HCT116 (cell line): ENCODE data around the gene FXYD2. TPM values are rescaled to one million over a fixed set of nuclear protein-coding genes. Genes with fewer than 3 reads are reported as not detected.

Source experiments
- ATAC-seq: fragments of 200-7000 bp; cut with Tn5 transposase; 2 replicates; pipeline ENCODE4 v1.9.1; 2020; ENCODE audit warnings: mild to moderate bottlenecking, moderate library complexity
- BruUV-seq: library from RNA; stranded (reverse); fragments of 400-500 nt; replicated peaks from 2 replicates; lab custom pipeline; 2021; lab: Mats Ljungman, UMichigan
- CTCF ChIA-PET: fragments of 300-600 bp; sonication (Branson Sonifier 250); formaldehyde crosslinking; loops from one replicate; lab custom pipeline; 2021; ENCODE audit warnings: antibody characterized with exemption; lab: Charles Lee
- POLR2A ChIA-PET: fragments of 300-600, 350-600 bp; sonication (Branson Sonifier 250); formaldehyde crosslinking; loops from one replicate; lab custom pipeline; 2021; ENCODE audit warnings: antibody characterized with exemption; lab: Charles Lee
- RAD21 ChIA-PET, 2 experiments: fragments of 300-600 bp; sonication (Branson Sonifier 250); formaldehyde crosslinking; loops; one replicate each; lab custom pipeline; 2023; ENCODE audit warnings: low total read pairs in 2 of 2; ENCODE audit not compliant: uncharacterized antibody in 2 of 2, unreplicated experiment in 2 of 2, low non-redundant PET in 1 of 2; lab: Charles Lee
- DNase-seq: peaks from one replicate; pipeline ENCODE4 v3.0.0-alpha.2; 2010; ENCODE audit warnings: low read depth, low spot score
- H2AFZ ChIP-seq: fragments of 200-600 bp; shearing (Covaris generic), sonication (generic); 2 replicates; pipeline ENCODE4 v1.6.1; 2017; ENCODE audit warnings: low read depth, mixed run types, mixed read lengths, antibody characterized with exemption, low read length; ENCODE audit not compliant: poor library complexity, severe bottlenecking
- H3K27ac ChIP-seq: 2 replicates; pipeline ENCODE4 v1.5.1; 2012; ENCODE audit warnings: low read depth, low read length
- H3K27me3 ChIP-seq: fragments of 200-600 bp; sonication (generic); 2 replicates; pipeline ENCODE4 v1.6.1; 2016; ENCODE audit warnings: mixed run types, low read length, mixed read lengths; ENCODE audit not compliant: insufficient read depth
- H3K36me3 ChIP-seq, 2 experiments: fragments of 200-500 bp in 1 of 2; fragments of 200-600 bp in 1 of 2; sonication (Bioruptor generic) in 1 of 2; sonication (generic) in 1 of 2; 2 replicates each; pipeline versions ENCODE4 v1.5.1 to v1.6.1; 2014 to 2016; ENCODE audit warnings: low read length in 2 of 2, inconsistent platforms in 1 of 2, mixed read lengths in 1 of 2, mixed run types in 1 of 2; ENCODE audit not compliant: insufficient read depth in 2 of 2, control insufficient read depth in 1 of 2
- H3K4me1 ChIP-seq, 2 experiments: fragments of 200-600 bp in 1 of 2; sonication (generic) in 1 of 2; 2 replicates each; pipeline versions ENCODE4 v1.5.1 to v1.6.1; 2012 to 2017; ENCODE audit warnings: low read length in 2 of 2, inconsistent platforms in 1 of 2, mild to moderate bottlenecking in 1 of 2, mixed read lengths in 1 of 2, mixed run types in 1 of 2, moderate library complexity in 1 of 2; ENCODE audit not compliant: insufficient read depth in 2 of 2, control insufficient read depth in 1 of 2
- H3K4me2 ChIP-seq: fragments of 200-600 bp; sonication (generic); 2 replicates; pipeline ENCODE4 v1.6.1; 2017; ENCODE audit warnings: mixed run types, low read length, mixed read lengths
- H3K4me3 ChIP-seq, 2 experiments: fragments of 200-600 bp in 1 of 2; sonication (generic) in 1 of 2; replicated peaks in 1 of 2; 2 replicates each; pipeline ENCODE4 v1.5.1; 2011 to 2016; ENCODE audit warnings: low read length in 2 of 2, control low read depth in 1 of 2, low read depth in 1 of 2, mild to moderate bottlenecking in 1 of 2, mixed read lengths in 1 of 2, mixed run types in 1 of 2
- H3K79me2 ChIP-seq: fragments of 200-600 bp; sonication (generic); 2 replicates; pipeline ENCODE4 v1.6.1; 2017; ENCODE audit warnings: mild to moderate bottlenecking, mixed run types, low read length, moderate library complexity, mixed read lengths; ENCODE audit not compliant: insufficient read depth
- H3K9ac ChIP-seq: fragments of 200-600 bp; sonication (generic); 2 replicates; pipeline ENCODE4 v1.6.1; 2016; ENCODE audit warnings: low read length, mixed read lengths
- H3K9me2 ChIP-seq: fragments of 200-600 bp; sonication (generic), shearing (Covaris generic); 2 replicates; pipeline ENCODE4 v1.6.1; 2017; ENCODE audit warnings: mixed run types, mild to moderate bottlenecking, moderate library complexity; ENCODE audit not compliant: insufficient read depth
- H3K9me3 ChIP-seq, 2 experiments: fragments of 200-500 bp in 1 of 2; fragments of 200-600 bp in 1 of 2; sonication (Bioruptor generic) in 1 of 2; sonication (generic) in 1 of 2; 2 replicates each; pipeline ENCODE4 v1.6.1; 2014 to 2017; ENCODE audit warnings: low read length in 2 of 2, mixed read lengths in 2 of 2, inconsistent platforms in 1 of 2, low read depth in 1 of 2, mild to moderate bottlenecking in 1 of 2, mixed run types in 1 of 2, moderate library complexity in 1 of 2; ENCODE audit not compliant: control insufficient read depth in 1 of 2, insufficient read depth in 1 of 2
- H4K20me1 ChIP-seq: fragments of 200-600 bp; sonication (generic), shearing (Covaris generic); 2 replicates; pipeline ENCODE4 v1.6.1; 2017; ENCODE audit warnings: mixed run types, mild to moderate bottlenecking, moderate library complexity; ENCODE audit not compliant: insufficient read depth
- ATF3 ChIP-seq: IDR thresholded peaks from 2 replicates; pipeline ENCODE4 v1.6.1; 2012
- EGR1 ChIP-seq: IDR thresholded peaks from 2 replicates; pipeline ENCODE4 v1.6.1; 2012; ENCODE audit warnings: low read depth
- EZH2 ChIP-seq: fragments of 200-600 bp; sonication (generic); IDR thresholded peaks from 2 replicates; pipeline ENCODE4 v1.6.1; 2017; ENCODE audit warnings: antibody characterized with exemption, mixed run types
- POLR2A ChIP-seq: IDR thresholded peaks from 2 replicates; pipeline ENCODE4 v1.7.0; 2011; ENCODE audit warnings: borderline replicate concordance; ENCODE audit not compliant: insufficient read depth, insufficient read length; ENCODE audit errors: extremely low read depth
- RAD21 ChIP-seq: IDR thresholded peaks from 2 replicates; pipeline ENCODE4 v1.6.1; 2012; ENCODE audit warnings: low read depth, mild to moderate bottlenecking
- REST ChIP-seq: IDR thresholded peaks from 2 replicates; pipeline ENCODE4 v1.6.1; 2012; ENCODE audit warnings: low read depth
- SRF ChIP-seq: IDR thresholded peaks from 2 replicates; pipeline ENCODE4 v1.6.1; 2012; ENCODE audit warnings: low read depth
- YY1 ChIP-seq: IDR thresholded peaks from 2 replicates; pipeline ENCODE4 v1.6.1; 2011; ENCODE audit warnings: low read length, low read depth, moderate library complexity, mild to moderate bottlenecking; ENCODE audit not compliant: insufficient replicate concordance; ENCODE audit errors: extremely low read depth
- ZBTB33 ChIP-seq: IDR thresholded peaks from 2 replicates; pipeline ENCODE4 v1.6.1; 2011; ENCODE audit warnings: mild to moderate bottlenecking, low read length, moderate library complexity; ENCODE audit not compliant: insufficient replicate concordance; ENCODE audit errors: extremely low read depth
- intact Hi-C: fragments of 100-400 bp; cut with micrococcal nuclease; formaldehyde crosslinking; loops from 2 replicates; pipeline ENCODE4 v1.10.0; 2022
- total RNA-seq: library from RNA; stranded (reverse); gene quantifications from one replicate; pipeline ENCODE4 v1.2.1, GENCODE V29; 2021; ENCODE audit not compliant: unreplicated experiment

FXYD2 gene
- total RNA-seq, 1 experiment from 2014 or later = 0.52 TPM

- no peak overlapping the region for H2AFZ ChIP-seq
- no peaks in the 10 kb centered on the region for H3K36me3 ChIP-seq
- ChIA-PET POLR2A (no interaction called here), RAD21 (no interaction called here), CTCF (no interaction called here)
- TF ChIP-seq EZH2 (no peak), SRF (0 out of 2 replicates have a peak, but pooled peaks have one; percentile 8), YY1 (no peak)
- H3K9me3 ChIP-seq = peaks cover 0 to 13% of the 10 kb centered on the region in 2 experiments; a peak in 1 of 4 replicates
- no peaks in the 10 kb centered on the region for H3K9me2 ChIP-seq
- no peak overlapping the region for H3K27ac ChIP-seq
- no peak overlapping the region for H3K4me3 ChIP-seq
- ATAC-seq (no peak), DNase-seq (no peak)
- H3K27me3 ChIP-seq = no peaks in the 10 kb centered on the region
- H4K20me1 ChIP-seq = no peaks in the 10 kb centered on the region
- H3K9ac ChIP-seq = no peak overlapping the region
- intact Hi-C loops = no loop called here
- H3K79me2 ChIP-seq = no peaks in the 10 kb centered on the region
- no peaks in the 10 kb centered on the region for H3K4me1 ChIP-seq
- no peak overlapping the region for H3K4me2 ChIP-seq
- BruUV-seq = no TSS peak
Observed at GRCh38 chr11:117851852-117852251, 27.3 kb upstream of the FXYD2 start.

- H3K9me3 ChIP-seq = peaks cover 0 to 13% of the 10 kb centered on the region in 2 experiments; a peak in 1 of 4 replicates
- no TSS peak for BruUV-seq
- POLR2A ChIA-PET = no interaction called here
- DNase-seq = no peak
- H3K27ac ChIP-seq = no peak overlapping the region
- H3K79me2 ChIP-seq = no peaks in the 10 kb centered on the region
- CTCF ChIA-PET = no interaction called here
- H3K36me3 ChIP-seq = no peaks in the 10 kb centered on the region
- no peaks in the 10 kb centered on the region for H4K20me1 ChIP-seq
- H3K9ac ChIP-seq = no peak overlapping the region
- H2AFZ ChIP-seq = no peak overlapping the region
- no peak overlapping the region for H3K4me3 ChIP-seq
- TF ChIP-seq RAD21 (no peak), SRF (no peak), ATF3 (no peak), POLR2A (no peak), ZBTB33 (no peak), REST (no peak), EGR1 (no peak)
- ATAC-seq = no peak
- H3K27me3 ChIP-seq = no peaks in the 10 kb centered on the region
- H3K9me2 ChIP-seq = no peaks in the 10 kb centered on the region
- no peaks in the 10 kb centered on the region for H3K4me1 ChIP-seq
- no peak overlapping the region for H3K4me2 ChIP-seq
- RAD21 ChIA-PET = no interaction called here
- intact Hi-C loops = no loop called here
Observed at GRCh38 chr11:117851106-117851505, 26.6 kb upstream of the FXYD2 start.
